Superior temporal gyrus (tissue), 1 donor: ENCODE data around the gene STX3.
"Not testable (repeated sequence)": the region's sequence is repeated elsewhere in the genome, so short reads cannot be mapped to it uniquely, and the experiment has no call there.

Experiments used
- DNase-seq: peaks from one replicate; pipeline ENCODE4 v3.0.0-alpha.2; 2016; ENCODE audit errors: extremely low spot score

Gene STX3

GRCh38 chr11:59758401-59759037 lies 3.3 kb downstream of the STX3 start:
- DNase-seq, result no peak

- DNase-seq, result no peak
Measured at GRCh38 chr11:59759900-59760299, 4.7 kb downstream of the STX3 start.

GRCh38 chr11:59760771-59761170 lies 5.6 kb downstream of the STX3 start:
- no peak for DNase-seq

DNA sequence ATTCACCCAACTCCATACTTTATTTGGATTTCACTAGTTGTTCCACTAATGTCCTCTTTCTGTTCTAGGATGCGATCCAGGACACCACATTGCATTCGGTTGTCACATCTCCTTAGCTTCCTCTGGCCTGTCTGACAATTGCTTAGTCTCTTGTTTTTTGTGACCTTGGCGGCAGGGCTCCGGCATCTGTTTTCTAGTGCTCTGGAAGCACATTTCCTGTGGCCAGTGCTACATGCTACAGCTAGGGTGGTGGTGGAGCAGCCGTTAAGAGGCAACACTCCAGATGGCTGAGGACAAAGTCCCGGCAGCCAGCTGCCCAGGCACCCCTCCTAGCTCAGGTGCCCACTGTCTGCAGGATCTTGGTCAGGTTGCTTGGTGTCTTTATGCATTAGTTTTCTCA lies 6.8 kb downstream of the STX3 start:
- no peak for DNase-seq

DNA sequence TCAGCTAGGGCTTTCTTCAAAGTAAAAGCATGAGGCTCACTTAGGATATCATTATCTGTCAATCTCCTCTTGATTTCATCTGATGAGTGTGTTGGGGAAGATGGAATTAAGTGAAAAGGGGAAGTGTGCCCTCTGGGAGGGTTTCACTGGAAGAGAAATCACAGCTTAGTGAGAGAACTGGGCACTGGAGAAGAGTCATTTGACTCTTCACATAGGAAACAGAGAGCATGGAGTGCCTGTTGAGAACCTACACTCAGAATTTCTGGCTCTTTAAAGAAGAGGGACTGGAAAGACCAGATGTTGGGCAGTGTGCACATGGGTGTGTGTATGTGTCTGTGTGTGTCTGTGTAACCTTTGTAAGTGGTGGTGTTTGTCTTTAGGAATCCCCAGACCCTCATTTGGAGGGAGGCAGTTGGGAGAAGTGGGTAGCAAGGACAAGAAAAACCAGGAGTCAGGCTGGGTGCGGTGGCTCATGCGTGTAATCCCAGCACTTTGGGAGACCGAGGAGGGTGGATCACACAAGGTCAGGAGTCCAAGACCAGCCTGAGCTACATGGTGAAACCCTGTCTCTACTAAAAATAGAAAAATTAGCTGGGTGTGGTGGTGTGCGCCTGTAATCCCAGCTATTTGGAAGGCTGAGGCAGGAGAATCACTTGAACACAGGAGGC lies 10.0 kb downstream of the STX3 start:
- DNase-seq, result no peak

DNA sequence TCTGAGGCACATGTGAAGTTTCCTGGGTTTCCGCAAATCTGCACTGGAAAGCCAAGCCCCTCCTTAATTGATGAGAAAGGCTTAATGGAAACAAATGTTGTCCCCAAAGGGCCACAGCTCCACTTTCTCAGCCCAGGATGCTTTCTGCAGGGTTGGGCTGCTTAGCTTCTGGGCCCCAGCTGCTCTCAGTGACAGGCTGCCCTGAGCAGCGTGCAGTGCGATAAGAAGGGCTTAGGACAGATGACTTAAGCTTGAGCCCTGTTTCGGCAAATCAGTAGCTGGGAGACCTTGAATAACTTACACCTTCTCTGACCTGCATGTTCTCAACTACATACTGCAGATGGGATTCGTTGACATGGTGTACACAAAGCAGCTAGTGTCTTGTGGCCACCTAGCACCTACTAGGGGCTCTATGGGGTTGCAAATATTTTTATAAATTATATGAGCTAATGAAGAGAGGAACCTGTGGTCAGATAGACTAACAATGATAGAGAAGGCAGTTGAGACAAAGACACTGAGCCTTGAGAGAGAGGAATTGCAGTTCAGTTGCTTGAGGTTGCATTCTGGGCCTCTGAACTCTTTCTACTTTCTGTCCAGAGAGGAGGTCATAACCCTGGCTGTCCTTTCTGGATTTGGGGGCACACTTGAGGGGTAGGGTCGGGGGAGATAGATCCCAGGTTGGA lies 11.5 kb downstream of the STX3 start:
- DNase-seq, result no peak

DNA sequence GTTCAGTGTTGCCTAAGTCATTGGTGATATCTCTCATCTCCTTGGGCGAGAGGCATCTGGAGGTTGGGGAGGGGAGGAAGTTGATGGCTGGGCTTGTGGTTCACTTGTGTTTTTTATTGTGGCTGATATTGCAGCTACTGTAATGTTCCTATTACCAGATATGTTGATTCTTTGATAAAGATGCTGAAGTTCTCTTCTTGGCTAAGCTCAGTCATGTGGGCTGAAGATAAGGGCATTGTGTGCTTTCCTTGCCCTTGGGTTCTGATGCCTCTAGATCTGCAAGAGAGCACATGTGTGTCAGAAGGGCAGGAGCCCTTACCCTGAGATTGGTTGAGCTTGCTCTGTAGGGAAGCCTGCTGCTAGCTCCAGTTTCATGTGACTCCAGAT lies 12.0 kb downstream of the STX3 start:
- DNase-seq, result no peak

DNA sequence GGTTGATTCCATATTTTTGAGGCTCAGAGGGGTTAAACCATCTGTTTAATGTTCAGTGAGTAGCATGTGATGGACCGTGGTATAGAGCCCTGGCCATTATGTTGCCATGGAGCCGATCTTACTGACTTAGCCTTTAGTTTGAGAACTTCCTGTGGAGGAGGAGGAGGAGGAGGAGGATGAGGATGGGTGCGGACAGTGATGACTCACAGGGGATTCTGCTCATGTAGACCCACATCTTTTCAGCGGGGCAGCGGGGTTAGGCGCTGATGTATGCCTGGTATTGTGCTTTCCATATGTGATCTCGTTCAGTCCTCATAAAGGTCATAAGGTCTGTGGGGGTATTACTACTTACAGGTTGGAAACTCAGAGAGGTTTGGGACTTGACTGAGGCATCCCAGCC lies 13.9 kb downstream of the STX3 start:
- no peak for DNase-seq

- no peak for DNase-seq
Measured at GRCh38 chr11:59769828-59770227, 14.7 kb downstream of the STX3 start.

GRCh38 chr11:59770319-59770718 lies 15.1 kb downstream of the STX3 start:
- no peak for DNase-seq

DNA sequence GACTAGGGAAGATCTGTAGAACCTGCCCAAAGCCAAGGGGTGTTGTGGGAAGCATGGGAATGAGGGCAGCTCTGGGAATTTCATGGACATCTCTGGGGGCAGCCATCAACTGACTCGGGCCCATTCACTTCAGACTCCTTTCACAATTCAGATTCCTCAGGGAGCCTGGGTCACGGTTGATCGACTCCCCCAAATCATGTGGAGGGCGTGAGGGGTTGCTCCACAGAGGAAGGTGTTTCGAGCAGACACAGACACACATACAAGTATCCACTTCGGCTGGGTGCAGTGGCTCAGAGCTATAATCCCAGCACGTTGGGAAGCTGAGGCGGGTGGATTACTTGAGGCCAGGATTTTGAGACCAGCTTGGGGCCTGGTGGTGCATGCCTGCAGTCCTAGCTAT lies 15.7 kb downstream of the STX3 start:
- DNase-seq, result no peak

GRCh38 chr11:59771605-59772004 lies 16.4 kb downstream of the STX3 start:
- no peak for DNase-seq

DNA sequence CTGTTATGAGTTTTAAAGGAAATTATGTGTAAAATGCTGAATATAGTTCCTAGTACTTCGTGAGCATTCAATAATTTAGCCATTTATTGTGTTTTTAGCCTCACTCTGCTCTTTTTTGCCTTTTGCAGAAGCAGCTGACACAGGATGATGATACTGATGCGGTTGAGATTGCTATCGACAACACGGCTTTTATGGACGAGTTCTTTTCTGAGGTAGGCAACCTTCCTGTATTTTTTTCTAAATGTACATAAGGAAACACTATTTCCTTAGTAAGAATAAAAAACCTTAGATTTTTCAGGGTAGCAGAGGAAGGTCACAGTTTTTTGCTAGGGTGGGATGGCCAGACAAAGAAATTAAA lies 17.9 kb downstream of the STX3 start:
- no peak for DNase-seq

GRCh38 chr11:59776210-59777066 lies 21.3 kb downstream of the STX3 start:
- no peak for DNase-seq

- DNase-seq, result no peak
Measured at GRCh38 chr11:59777104-59777503, 21.9 kb downstream of the STX3 start.

DNA sequence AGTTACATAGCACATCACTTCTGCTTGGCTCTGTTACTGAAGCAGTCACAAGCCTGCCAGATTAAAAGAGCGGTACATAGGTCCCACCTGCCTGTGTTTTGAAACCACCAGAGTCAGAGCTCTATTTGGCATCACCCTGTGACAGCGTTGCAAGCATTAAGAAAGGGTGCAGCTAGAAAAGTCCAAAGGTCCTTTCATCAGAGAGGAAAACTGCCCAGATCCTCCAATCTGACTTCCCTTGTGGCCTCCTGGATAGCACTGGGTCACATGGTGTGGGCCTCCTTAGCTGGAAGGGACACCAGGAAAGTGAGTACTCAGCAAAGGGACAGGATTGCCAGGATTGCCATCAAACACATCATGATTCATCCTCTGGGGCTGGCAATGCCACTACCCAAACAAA lies 22.9 kb downstream of the STX3 start:
- no peak for DNase-seq

DNA sequence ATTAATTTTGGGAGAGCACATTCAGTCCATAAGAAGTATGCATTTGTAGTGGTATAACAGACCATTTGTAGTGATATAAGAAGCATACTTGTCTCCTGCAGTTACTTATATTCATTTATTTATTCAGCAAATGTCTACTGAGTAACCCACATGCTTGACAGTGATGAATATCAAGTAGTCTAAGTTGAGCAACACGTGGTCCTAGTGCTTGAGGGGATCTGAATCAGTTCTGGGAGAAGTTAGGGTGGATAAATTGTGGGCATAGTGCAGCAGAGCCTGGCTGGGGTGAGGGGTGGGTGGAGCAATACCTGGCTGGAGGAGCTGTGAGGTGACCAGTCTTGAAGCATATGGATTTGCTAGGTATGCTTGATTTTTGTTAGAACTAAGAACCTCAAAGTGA lies 24.3 kb downstream of the STX3 start:
- DNase-seq, result no peak

DNA sequence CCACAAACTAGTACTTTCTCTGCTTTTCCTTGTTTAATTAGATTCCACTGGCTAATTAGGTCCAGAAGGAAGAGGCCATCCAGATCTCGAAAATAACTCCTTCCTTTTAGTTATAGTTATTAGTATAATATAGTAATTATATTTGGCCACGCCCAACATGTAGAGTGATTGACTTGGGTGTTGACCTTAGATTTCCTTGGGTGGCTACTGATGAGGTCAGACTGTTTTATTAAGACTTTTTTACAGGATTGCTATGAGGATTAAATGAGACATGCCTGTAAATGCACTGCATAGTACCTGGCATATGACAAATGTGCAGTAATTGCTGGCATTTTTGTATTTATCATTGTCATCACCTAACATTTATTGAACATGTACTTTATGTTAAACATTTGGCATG lies 26.9 kb downstream of the STX3 start:
- no peak for DNase-seq

DNA sequence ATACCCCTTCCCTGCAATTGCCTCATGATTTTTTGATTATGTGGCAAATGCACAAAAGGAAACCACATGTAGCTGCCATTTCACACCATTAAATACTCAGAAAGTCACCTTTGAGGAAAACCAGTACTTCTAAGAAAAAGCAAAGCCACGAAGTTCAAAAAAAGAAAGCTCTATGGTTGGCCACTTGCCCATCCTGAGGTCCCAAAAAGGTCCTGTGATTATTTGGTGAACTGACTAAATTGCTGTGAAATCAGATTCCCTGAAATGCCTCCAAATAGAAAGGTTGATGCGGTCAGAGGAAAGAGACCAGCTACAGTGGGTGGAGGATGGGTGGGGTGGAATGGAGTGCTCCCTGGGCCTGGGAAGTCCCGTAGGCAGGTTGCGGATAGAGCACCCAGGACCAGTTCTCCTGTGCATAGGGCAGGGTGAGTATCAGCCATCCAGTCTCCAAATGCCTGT lies 28.5 kb downstream of the STX3 start:
- DNase-seq, result no peak

DNA sequence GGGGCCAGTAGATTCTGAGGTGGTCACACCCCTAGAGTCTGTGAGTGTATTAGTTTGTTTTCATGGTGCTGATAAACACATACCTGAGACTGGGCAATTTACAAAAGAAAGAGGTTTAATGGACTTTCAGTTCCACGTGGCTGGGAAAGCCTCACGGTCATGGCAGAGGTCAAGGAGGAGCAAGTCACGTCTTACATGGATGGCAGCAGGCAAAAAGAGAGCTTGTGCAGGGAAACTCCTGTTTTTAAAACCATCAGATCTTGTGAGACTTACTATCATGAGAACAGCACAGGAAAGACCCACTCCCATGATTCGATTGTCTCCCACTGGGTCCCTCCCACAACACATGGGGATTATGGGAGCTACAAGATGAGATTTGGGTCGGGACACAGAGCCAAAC lies 29.3 kb downstream of the STX3 start:
- DNase-seq, result not testable (repeated sequence)

DNA sequence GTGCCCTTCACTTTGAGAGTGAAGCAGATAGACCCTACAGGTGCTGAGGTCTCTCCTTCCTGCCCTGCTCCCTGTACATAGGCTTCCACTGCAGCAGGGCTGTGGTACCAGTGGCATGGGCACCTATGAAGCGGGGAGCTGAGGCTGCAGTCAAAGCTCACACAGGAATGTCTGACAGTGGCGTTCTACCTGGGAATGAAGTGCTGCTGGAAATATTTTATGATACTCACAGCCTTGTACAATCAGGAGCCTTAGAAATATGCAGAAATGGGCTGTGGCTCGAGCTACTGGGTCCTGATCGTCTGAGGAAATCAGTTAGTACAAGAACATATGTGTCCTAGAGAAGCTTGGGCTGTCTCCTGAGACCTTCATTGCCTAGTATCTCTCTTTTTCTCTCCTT lies 30.6 kb downstream of the STX3 start:
- no peak for DNase-seq

DNA sequence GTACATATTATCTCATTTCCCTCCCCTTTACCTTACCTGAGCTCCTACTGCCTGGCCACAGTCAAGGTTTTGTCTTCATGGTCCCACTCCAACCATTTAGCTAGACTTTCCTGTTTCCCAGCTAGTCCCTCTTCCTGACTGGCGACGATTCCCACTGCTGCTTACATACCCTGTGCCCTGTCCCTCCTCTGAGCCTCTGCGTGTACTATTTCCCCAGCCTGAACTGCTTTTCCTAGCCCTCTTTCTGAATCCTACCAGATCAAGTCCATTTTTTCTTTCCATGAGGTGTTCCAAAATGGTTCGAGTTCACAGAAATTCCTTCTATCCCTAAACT lies 32.0 kb downstream of the STX3 start:
- DNase-seq, result no peak

GRCh38 chr11:59787816-59788215 lies 32.6 kb downstream of the STX3 start:
- DNase-seq, result no peak
